ENCODE measurements around the gene PACS2.
A peak's percentile ranks its signal among the peaks of the same experiment; 100 is the strongest.
"Not testable (repeated sequence)": the region's sequence is repeated elsewhere in the genome, so short reads cannot be mapped to it uniquely, and the experiment has no call there.

Gene PACS2

GRCh38 chr14:105290621-105291346, 23.8 kb upstream of the PACS2 start:
- DNase-seq: no peak

- no peak for DNase-seq
Measured at GRCh38 chr14:105292826-105293711, 21.5 kb upstream of the PACS2 start.

GRCh38 chr14:105294142-105294597, 20.4 kb upstream of the PACS2 start:
- DNase-seq: no peak

GRCh38 chr14:105297311-105297710, 17.2 kb upstream of the PACS2 start:
- not testable (repeated sequence) for DNase-seq

GRCh38 chr14:105299654-105300541, 14.7 kb upstream of the PACS2 start:
- peak; percentile 0 for DNase-seq

GRCh38 chr14:105300542-105301102, 13.9 kb upstream of the PACS2 start, which contains the start of gene BRF1:
Gene BRF1, minus strand, starts transcription at chr14:105301001. Its CDS starts 372 bp downstream, at chr14:105300629.
- DNase-seq: peak; percentile 94

GRCh38 chr14:105301103-105301914, 13.2 kb upstream of the PACS2 start:
- peak; percentile 94 for DNase-seq

GRCh38 chr14:105301915-105302249, 12.7 kb upstream of the PACS2 start:
- DNase-seq: peak; percentile 7

GRCh38 chr14:105303949-105304348, 10.6 kb upstream of the PACS2 start:
- DNase-seq: no peak

GRCh38 chr14:105304565-105304964, 10.0 kb upstream of the PACS2 start:
- no peak for DNase-seq

- DNase-seq: no peak
Measured at GRCh38 chr14:105305345-105305744, 9.2 kb upstream of the PACS2 start.

GRCh38 chr14:105305791-105306190, 8.8 kb upstream of the PACS2 start:
- no peak for DNase-seq

GRCh38 chr14:105307052-105307727, 7.4 kb upstream of the PACS2 start:
- no peak for DNase-seq

GRCh38 chr14:105309371-105309770, 5.2 kb upstream of the PACS2 start:
- DNase-seq: no peak

GRCh38 chr14:105311838-105312237, 2.7 kb upstream of the PACS2 start:
- DNase-seq: no peak

- DNase-seq: no peak
Measured at GRCh38 chr14:105312973-105313372, 1.6 kb upstream of the PACS2 start.

GRCh38 chr14:105313381-105314286, 914 bp upstream of the PACS2 start:
- peak; percentile 34 for DNase-seq

GRCh38 chr14:105315211-105315721, 718 bp downstream of the PACS2 start:
- no peak for DNase-seq

- no peak for DNase-seq
Measured at GRCh38 chr14:105315941-105316576, 1.5 kb downstream of the PACS2 start.
